SKM-1 treated with dmso at 0.1 percent for 144 hours (cell line): ENCODE data around the gene SMYD3.

Experiments
- DNase-seq: peaks from one replicate; lab custom pipeline; 2025; ENCODE audit not compliant: unreplicated experiment; lab: John Stamatoyannopoulos, UW

The SMYD3 gene

DNA sequence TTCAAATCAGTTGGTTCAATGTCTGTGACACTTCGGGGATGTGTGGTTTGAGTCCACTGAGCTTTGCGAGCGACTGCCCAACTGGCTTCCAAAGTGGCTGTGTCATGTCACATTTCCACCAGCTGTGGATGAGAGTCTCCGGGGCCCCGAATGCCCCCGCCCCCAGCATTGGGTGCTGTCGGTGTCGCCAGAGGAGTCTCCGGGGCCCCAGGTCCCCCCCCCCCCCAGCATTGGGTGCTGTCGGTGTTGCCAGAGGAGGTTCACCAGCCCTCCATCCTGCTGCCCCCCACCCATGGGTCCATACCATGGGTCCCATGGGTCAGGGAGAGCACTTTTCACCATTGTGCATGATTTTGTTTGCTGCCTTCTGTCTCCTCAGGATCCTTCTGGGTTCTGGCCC, 9.0 kb upstream of the SMYD3 start:
- DNase-seq: no peak

DNA sequence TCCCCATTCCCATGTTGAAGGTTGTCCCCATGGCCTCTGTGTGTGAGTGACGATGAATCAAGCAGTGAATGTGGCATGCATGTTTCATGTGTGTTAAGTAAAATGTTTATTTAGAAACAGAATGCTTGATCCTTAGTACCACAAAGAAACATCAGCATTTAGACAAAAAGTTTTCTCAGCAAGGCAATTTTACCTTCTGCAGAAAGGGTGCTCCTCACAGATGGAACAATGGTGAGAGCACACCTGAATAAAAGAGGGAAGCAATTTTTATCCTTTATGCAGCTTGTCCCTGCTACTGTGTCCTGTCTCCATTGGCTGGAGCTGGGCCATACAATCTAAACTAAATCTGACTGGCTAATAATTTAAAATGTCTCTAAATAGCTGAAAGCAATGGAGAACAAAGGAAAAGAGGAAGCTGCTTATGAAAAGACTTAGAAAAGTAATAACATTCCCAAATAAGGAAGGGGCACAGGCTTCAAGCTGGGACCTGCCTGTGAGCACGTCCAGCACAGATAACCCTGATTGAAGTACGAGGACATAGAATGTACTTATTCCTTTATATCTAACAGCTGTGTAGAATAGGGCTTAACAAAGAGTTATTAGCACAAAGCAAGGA, 8.4 kb upstream of the SMYD3 start:
- no peak for DNase-seq

DNA sequence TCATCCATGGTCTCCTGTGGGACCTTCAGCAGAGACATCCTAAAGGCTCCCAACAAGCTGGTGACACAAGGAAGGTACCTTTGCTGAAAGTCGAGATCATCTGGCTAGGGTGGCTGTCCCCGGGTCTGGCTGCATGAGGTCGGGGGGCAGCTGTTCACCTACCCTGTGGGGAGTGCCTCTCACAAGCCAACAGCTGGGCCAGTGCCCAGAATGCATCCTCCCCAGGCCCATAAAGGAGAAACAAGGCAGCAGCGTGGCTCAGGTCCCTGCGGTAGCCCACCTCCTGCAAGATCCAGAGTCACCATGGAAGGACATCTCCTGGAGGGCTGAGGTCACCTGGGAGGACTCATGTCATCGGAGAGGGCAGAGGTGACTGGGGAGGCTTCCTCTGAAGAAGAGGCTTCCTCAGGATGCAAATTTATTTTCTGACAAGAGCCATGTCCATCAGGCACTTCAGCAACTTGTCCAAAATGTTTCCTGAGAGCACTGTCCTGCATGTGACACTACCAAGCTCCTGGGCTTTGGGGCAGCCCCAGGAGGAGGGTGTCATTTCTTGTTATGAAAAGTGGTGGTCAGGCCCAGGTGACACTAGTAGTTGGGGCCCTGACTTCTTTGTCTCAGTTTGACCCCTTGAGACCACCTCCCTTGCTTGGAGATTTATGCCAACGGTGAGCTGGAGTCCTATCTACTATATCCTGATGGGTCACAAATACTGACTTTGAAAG, 6.7 kb upstream of the SMYD3 start:
- DNase-seq: no peak

DNA sequence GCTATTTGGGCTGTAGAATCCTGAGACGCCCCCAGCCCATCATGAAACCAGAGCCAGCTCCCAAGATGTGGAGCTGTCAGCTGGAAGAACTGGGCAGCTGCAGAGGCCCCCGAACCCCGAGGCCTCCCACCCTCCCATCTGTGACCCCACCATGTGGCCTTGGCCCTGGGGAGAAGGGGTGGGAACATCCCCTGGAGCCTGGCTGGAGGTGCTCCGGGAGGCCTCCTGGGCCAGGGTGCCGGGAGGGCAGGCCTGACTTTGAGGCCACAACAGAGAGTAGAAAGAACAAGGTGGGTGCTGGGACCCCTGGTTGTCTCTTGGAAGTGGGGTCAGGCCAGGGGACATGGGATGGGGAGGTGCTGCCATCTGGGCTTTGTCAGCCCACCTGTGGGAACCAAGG, 6.0 kb upstream of the SMYD3 start:
- no peak for DNase-seq

DNA sequence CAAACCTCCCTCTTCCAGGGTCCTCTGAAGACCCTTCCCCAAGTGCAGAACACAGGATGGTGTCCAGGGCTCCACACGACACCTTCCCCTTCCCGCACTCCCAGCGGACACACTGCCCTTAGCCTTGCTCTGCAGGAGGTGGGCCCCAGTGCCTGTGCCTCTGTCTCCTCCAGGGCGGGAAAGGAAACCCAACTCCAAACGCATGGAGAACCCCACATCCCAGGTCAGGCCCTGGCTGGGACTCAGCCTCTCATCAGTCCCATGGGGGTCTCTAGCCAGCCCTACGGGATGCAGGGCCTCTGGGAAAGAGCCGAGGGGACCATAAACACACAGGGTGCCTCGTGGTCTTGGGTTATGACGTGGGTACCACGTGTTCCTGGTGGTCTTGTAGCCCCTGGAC, 5.6 kb upstream of the SMYD3 start:
- DNase-seq: no peak

DNA sequence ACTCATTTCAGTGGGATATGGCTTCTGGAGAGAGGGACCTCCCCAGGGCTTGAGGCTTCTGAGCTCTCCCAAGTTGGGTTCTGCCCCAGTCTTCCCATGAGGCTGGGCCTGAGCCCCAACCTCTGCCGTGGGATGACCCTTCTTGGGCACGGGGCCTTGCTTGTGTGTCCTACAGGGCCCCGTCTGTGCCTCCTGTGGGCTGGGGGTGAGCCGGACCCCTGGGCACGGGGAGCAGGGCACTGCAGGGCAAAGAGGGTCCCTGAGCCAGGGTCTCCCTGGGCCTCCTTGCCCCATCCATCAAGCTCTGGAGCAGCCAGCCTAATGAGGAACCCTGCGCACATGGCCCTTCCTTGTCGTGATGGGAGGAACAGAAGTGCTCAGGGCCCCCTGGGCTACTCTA, 5.2 kb upstream of the SMYD3 start:
- DNase-seq: no peak

DNA sequence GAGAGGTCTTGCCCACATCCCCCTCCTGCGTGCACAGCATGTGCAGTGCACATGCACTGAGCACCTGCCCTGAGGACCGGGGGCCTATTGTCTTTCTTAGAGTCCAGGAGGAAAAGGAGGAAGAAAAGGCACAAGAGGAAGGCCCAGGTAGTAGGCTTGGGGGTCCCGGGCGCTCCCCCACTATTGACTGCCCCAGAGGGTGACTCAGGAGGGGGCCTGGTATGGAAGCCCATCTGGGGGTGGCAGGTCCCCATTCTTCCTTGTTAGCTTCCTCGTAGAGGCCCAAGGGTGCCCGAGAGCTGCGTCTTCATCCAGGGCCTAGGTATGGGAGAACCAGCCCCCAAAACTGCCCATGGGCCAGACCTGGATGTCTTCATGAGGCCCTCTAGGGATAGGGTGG, 4.1 kb upstream of the SMYD3 start:
- DNase-seq: no peak

DNA sequence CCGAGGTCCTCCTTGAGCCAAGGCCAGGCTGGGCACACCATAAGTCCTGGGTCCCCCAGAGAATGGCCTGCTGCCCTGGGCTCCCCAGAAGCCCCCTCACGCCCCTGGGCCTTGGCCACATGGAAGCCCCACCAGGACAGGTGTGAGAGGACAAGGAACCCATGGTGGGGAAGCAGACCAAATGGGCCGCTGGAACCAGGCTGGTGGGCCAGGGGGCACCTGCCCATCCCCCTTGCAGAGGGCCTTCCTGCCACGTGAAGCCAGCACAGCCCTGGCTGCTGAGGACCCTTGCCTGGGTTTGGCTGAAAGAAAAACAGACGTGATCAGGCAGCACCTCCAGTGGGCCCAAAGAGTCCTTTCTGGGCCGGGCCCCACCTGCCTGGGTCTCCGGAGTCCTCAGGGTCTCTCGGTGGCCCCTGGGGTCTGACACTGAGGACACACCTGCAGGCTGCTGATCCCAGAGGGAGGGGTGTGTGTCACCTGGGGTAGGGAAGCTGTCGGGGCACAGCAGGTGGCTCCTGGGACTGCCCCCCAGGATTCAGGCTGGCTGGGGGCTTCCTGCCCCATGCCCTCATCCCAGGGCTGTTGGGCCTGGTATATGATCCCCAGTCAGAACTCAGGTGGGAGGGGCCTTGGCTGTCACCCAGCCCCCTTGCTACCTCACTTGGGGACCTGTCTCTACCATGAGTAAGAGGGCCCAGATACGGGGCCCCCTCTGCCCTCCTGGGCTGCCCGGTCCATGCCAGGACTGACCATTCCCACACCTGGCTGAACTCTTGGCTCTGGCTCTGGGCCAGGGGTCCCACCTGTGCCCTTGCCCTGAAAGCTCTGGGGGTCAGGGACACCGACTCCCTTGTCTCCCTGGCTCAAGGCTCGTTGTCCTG, 3.3 kb upstream of the SMYD3 start:
- DNase-seq: no peak

DNA sequence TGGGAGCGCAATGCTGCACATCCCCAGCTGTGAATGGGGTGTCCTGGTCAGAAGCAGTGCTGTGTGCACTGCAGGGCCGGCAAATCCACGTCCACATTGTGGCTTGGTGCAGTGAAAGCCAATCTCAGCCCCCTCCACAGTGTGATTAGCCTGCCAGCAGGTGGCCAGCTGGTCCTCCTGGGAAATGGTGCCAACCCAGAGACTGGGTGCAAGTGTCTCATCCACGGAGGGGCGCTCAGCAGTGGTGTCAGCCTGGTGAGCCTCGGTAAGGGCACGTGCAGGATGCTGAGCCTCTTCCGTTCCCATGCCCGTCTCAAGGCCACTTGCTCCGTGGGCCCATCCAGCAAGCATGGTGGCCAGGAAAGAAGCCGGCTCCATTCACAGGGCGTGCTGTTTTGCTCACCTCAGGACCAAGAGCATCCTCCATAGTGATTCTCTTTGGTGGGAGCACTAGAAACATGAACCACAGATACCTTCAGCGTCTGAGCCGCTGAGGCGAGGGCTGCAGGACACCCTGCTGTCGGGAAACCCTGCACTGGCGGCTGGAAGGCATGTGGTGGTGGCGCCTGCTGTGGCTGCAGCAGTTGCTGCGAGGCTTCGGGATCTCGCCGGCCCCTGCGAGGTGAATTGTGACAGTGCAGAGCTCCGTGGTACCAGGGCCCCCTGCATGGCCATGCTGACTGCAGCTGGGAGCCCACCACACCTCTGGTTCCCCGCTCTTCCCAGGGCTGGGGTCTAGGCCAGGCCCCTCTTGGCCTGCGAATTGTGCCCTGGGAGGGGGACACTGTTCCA, 2.0 kb upstream of the SMYD3 start:
- DNase-seq: no peak

DNA sequence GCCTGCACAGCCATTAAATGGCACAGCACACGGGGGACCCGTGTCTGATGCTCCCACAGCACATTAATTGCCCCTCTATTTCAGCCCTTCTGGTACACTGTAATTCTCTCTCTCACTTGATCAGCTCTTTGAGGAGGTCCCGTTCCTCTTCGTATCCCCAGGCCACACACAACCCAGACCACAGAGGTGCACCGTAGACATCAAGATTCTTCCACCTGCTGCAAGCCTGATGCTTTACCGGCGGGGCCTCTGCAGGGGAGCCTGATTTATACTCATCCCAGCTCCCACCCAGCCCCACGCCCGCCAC, 759 bp downstream of the SMYD3 start:
- DNase-seq: no peak

DNA sequence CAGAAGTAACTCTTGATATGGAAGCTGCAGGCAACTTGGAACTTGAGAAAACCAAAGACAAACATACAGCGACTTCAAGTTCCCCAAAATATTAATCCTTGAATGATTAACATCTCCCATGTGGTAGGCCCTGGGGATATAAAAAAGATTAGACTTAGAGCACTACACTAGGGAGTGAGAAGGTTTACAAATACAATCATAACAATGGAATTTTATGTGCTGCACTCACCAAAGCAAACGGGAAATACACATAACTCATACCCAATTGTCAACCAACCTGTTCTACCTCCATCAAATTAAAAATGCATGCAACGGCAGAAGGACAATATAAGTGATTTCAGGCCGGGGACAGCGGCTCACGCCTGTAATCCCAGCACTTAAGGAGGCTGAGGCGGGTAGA, 3.7 kb downstream of the SMYD3 start:
- no peak for DNase-seq

DNA sequence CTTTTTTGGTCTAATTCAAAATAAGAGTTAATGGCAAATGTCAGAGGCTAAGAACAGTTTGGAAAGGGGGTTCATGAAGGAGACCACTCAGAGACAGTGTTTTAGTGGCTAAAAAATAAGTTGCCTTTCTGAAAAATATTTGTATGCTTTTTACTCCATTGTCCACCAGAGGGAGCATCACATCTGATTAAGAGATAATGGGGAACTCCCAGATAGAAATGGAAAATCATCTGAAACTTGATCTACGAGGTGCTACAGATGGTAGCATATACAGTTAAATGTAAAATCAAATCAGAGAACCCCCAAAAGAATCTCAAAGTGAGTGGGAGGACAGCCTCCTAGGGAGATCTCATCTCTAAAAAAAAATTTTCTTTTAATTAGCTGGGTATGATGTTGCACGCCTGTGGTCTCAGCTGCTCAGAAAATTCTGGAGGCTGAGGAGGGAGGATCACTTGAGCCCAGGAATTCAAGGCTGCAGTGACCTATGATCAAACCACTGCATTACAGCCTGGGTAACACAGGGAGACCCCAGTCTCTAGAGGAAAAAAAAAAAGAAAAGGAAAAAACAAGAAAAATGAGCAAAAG, 9.7 kb downstream of the SMYD3 start:
- peak; percentile 82 for DNase-seq

DNA sequence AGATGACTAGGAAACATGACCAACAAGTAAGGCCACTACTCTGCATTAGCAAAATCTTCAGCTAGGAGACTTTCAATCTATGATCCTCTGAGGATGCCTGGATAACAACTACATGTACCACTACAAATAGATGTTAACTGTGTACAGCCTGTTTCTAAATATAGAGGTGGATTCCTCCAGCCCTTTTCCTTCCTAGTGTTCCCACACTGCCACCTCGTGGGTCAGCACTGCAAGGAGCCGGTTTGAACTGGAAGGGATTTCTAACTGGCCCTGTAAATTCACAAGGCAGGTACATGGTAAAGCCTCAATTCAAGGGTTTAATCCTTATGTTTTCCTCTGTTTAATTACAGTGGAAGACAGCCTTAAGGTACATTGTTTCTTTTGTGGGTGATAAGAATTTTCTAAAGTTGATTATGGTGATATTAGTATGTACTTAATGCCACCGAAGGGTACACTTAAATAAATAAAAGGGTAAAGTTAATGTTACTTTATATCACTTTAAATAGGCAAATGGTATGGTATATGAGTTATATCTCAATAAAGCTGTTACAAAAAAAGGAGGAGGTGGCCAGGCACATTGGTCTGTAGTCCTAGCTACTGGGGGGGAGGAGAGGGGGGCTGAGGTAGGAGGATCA, 14.4 kb downstream of the SMYD3 start:
- DNase-seq: peak; percentile 73

DNA sequence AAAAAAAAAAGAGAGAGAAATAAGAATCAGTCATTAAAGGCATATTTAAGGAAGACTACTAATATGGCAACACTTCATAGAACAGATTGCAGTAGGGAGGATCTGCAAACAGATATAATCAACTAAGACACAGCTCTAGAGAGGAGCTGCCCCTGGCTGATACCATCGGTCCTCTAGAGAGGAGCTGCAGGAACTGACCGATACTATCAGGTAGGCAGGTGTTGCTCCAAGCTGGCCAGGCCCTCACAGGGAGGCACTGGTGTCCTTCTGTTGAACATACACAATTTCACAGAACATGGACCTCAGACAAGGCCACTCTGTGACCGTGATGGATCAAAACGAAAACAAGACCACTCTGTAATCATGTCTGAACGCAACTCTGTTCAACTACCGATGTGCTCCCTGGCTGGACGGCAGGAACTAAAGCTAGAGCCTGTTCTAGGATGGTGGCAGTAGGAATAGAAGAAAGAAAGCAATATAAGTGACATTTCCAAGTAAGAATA, 15.5 kb downstream of the SMYD3 start:
- no peak for DNase-seq

DNA sequence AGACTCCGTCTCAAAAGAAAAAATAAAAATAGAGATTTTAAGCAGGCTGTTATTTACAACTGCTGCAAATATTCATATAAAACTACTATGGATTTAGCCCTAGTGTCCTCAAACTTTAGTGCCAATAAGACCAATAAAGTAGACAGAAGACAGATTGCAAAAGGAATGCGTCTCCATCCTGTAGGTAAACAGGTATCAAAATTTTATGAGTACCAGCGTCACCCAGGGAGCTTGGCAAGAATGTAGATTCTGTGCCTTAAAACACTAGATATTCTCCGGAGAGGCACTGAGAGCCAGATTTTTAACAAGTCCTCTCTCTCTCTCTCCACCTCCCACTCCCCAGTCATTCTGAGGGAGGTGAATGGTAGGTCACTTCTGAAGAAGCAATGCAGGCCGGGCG, 18.4 kb downstream of the SMYD3 start:
- DNase-seq: no peak

DNA sequence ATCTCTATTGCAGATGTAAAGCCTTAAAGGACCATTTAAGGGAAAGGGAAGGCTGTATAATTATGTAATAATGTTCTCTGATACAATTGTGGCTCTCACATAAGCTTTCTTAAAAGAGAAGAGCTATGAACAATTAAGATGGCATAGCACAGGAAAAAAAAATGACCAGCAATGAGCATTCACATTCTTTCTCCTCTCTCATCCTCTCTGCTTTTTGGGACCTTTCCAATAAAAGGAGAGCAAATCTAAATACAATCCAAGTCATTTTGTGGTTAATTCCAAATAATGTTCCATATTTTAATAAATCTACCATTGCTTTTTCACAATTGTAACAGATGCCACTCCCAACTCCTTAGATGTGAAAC, 23.5 kb downstream of the SMYD3 start:
- DNase-seq: no peak

DNA sequence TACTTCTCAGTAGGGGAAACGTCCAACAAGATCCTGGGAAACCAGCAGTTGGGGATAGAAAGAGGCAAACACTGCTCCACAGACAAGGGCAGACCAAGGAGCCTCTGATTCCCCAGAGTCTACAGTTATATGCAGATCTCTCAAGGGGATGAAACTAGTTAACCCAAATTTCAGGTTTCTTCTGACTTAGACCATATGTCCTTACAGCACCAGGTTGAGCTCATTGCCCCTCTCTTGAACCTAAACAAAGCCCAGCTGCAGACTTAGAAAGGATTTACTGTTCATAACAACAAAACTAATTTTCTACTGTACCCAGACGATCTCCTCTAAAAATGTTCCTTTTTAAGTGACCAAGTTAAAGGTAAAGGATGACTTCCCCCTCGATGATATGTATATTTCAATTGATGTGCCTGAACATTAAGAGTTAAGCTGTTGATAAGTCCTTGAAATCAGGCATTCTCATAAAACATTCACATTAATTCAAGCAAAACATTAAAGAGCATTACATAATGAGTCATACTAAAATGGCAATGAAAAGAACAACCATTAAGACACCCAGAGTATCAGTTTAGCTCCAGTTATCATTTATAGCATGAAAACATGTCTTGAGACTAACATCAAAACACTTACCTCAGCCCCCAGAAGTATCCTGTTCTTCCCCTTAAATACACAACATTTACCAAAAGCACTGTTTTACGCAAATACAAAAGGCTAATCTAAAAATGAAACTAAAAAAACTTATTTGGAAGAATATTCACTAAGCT, 24.1 kb downstream of the SMYD3 start:
- DNase-seq: no peak

DNA sequence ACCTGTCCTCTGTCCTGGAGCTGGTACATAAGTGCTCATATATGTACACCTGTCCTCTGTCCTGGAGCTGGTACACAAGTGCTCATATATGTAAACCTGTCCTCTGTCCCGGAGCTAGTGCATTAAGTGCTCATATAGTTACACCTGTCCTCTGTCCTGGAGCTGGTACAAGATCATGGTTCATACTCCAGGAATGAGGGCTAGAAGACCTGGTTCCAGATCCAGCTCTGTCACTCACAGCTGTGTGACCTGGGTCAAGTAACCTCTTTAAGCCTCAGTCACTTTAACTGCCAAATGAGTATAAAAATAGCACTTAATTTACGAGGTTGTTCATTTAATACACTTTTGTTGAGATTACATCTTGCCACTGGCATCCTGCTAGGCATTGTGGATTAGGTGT, 28.0 kb downstream of the SMYD3 start:
- no peak for DNase-seq

DNA sequence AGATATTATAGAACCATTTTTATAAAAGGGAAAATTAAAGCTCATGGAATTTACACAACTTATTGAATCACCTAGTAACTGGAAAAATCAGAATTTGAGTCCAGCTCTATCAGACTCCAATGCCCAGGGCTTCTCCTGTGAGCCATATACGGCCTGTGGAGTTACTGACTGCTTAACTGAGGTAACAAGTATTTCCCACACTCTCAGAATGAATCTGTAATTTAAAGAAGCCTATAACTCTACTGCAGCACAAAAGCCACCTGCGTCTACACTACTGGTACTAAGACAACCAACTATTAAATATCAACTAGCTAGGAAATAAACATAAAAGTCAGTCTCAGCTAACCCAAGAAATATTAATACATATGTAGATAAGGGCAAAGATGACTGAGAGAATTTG, 29.4 kb downstream of the SMYD3 start:
- no peak for DNase-seq

DNA sequence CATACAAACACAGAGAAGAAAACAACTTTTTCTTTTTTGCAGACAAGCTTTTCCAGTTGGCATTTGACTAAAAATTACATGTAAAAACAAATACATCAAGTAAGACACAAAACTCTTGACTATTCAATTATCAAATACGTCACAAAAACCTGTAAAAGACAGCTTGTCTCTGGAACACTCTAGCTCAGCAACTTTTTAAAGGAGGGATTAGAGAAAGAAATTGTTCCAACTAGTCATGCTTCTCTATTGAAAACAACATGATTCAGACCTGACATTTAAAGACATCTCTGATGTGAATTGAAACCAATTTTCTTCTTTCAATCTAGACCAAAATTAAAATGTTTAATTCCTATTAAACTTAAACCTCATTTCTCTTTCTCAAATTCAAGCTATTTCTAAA, 30.3 kb downstream of the SMYD3 start:
- DNase-seq: no peak
